CD4-positive, alpha-beta T cell treated with Interferon alpha-2 for 1 hour (primary cell): ENCODE measurements around the gene GPC2.

Experiments used
- DNase-seq, 2 donors: peaks; one replicate each; pipeline ENCODE4 v3.0.0-alpha.2; 2020 to 2022

Gene GPC2

GRCh38 chr7:100166970-100167911, 9.9 kb downstream of the GPC2 start:
- DNase-seq = no peak

- peak in 1 of 2 donors; percentile 55 for DNase-seq
Observed at GRCh38 chr7:100166317-100166940, 10.8 kb downstream of the GPC2 start.

DNA sequence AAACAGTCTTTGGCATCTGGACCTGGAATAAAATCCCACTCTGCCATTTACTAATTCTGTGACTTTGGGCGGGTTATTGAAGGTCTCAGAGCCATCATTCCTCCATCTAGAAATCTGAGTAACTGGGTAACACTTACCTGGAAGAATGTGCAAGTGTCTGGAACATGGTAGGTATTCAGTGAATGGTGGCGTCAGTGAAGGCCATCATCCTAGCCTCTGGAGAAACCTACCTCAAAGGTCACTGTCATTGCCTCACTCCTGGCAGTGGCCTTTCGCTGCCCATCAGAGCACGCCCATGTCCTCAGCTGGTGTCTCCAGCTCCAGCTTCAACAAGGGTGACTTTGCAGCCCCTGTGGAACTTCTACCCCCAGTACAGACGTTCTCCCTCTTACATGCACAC, 13.3 kb downstream of the GPC2 start:
- DNase-seq = no peak

GRCh38 chr7:100163006-100163531, 14.1 kb downstream of the GPC2 start:
- no peak for DNase-seq

DNA sequence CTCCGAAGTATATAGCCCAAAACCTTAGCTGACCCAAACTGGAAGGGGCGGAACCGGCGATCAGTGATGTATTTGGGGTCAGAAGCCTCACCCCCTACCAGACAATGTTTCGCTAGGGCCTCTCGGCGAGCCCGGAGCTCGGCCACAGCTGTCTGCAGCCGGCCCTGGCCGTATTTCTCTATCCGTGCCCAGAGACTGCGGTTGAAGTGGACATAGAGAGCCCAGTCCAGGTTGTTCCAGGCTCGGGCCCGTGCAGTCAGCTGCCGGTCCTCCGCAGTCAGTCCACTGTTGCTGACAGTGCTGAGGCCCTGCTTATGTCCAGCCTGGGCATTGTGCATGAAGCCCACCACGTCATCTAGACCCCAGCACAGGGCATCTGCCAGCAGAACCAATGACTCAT, 17.1 kb downstream of the GPC2 start:
- DNase-seq = no peak

- DNase-seq = no peak
Observed at GRCh38 chr7:100159099-100159623, 18.0 kb downstream of the GPC2 start.

DNA sequence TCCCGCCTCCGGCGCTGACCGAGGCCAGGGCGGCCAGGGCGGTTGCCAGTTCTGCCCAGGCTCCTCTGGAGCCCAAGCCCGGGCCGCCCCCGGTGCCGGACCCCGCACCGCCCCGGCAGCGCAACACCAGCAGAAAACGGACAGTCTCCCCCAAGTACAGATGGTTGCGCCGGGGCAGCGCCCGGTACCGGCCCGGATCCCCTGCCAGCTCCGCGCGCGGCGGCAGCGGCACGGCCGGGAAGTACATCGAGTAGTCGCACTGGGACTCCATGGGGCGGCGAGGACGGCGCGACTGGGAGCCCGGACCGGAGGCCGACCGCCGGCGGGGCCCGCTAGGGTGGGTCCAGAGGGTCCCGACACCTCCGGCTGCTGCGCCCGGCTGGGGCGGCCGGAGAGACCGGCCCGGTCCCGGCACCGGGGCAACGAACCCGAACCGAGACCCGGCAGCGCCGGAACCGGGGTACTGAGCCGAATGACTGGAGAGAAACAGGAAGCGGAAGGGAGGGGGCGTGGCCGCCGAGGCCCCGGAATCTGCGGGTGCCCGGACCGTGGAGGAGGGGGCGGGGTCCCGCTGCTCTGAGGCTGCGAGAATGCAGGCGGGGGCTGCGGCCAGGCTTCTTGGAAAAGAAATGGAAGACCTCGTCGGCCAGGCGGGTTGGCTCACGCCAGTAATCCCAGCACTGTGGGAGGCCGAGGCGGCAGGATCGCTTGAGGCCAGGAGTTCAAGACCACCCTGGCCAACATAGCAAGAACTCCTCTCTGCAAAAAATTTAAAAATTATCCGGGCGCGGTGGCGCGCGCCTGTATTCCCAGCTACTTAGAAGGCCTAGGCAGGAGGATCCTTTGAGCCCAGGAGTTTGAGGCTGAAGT, 18.7 kb downstream of the GPC2 start, which contains the start of gene TRAPPC14:
TSS of gene TRAPPC14 (minus strand) at position 495 of the 870 bp plus-strand sequence. CDS start at position 271, 224 bp downstream.
- peak; percentile 86 to 90 for DNase-seq

DNA sequence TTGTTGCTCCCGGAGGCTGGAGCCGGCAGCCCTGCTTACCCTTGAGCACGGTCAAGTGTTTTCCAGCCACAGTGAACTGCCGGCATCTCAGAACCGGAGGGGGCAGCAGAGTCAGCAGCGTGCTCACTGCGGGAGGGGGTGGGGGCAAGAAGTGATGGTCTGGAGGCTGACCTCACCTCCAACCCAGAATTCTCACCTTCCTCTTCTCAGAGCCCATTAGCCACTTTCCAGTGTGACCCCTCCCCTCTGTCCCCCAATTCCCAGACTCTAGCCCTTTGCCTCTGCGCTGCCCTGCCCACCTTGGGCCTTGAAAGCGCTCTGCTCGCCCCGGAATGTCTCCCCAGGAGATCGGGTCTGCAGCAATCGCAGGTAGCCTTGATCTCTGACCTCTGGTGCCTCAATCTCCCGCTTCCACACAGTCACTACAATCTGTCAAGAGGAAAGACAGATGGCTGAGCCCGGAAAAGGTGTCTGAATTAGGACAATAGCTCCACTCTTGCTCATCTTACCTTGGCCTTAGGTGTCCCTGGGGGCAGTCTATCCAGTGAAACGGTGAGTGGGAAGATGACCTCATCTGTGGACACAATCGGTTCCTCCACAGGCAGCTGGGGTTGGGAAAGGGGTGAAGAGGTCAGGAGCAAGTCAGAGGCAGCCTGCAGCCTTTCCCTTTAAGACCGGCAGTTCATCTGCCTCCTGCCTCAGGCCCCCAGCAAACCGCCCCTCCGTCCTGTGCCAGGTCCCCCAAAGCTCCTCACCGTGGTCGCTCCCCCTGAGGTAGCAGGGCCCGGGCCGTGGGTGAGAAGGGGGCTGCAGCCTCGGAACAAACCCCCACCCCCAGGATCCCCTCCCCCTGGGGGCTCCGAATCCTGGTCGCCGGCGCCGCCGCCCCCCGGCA, 19.6 kb downstream of the GPC2 start:
- DNase-seq = no peak

GRCh38 chr7:100157069-100157333, 20.2 kb downstream of the GPC2 start:
- DNase-seq = no peak

GRCh38 chr7:100156331-100157068, 20.7 kb downstream of the GPC2 start:
- DNase-seq = peak in 1 of 2 donors; percentile 57

- no peak for DNase-seq
Observed at GRCh38 chr7:100155553-100156317, 21.4 kb downstream of the GPC2 start.

DNA sequence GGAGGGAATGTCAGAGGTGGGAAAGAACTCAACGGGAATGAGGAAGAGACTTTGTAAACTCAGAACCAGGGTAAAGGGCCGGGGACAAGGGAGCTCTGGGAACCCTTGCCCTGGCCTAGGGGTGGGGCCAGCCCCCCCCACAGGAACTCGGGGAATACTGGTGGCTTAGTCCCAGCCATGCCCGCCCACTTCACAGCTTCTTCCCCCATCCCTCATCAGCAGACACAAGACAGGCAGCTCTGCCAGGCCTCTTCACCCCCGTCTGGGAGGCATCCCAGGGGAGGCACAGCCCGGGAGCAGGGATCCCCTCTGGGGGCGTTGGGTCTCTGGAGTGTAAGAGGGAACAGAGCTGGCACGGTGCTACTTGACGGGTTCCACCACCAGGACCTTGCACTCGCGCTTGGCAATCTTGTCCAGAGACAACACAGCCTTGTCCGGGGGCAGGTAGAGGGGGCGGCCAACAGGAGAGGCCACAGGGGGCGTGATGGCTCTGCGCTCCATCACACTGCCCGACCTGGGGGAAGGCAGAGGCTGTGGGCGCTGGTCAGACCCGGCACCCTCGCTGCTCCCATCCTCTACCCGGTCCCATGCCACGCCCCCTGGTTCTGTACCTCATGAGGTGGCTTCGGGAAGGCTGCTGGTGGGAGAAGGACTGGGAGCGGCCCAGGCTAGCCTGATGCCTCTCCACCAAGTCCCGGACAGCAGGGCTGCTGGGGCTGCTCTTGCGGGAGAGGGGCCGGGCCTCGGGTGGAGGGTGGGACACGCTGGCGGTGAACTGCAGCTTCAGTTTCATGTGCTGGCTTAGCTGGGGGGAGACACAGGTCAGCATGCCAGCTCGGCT, 22.3 kb downstream of the GPC2 start:
- no peak for DNase-seq

DNA sequence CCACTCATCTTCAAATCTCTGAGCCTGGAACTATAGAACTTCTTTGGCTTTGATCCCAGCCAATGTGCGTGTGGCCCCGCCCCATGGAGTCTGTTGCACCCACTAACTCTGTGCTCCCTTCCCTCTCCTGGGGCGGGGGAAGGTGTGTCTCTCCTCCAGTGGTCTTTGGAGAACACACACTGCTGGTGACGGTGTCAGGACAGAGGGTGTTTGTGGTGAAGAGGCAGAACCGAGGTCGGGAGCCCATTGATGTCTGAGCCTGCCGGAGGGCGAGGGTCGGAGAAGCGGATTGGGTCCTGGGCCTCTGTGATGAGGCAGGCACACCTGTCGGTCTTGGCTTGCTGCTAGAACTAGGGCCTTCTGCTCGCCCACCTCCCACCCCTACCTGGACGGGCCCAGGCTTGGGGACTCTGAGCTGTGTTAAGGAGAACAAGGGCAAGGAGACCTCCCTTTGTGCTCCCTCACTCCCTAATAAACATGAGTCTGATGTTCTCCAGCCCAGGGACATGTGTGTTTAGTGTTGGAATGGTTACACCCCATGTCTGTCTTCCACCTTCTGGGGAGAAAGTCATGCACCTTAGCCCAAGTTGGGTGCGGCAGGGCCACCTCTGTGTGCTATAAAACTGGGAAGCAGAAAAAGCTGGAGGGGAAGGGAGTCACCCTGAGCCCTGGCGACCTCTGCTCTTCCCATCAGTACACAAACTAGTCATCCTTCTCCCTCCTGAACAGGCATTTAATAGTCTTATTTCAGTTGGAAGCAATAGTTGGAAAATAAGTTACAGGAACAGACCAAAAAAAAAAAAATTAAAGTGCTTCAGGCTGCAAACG, 23.3 kb downstream of the GPC2 start:
- DNase-seq = no peak

DNA sequence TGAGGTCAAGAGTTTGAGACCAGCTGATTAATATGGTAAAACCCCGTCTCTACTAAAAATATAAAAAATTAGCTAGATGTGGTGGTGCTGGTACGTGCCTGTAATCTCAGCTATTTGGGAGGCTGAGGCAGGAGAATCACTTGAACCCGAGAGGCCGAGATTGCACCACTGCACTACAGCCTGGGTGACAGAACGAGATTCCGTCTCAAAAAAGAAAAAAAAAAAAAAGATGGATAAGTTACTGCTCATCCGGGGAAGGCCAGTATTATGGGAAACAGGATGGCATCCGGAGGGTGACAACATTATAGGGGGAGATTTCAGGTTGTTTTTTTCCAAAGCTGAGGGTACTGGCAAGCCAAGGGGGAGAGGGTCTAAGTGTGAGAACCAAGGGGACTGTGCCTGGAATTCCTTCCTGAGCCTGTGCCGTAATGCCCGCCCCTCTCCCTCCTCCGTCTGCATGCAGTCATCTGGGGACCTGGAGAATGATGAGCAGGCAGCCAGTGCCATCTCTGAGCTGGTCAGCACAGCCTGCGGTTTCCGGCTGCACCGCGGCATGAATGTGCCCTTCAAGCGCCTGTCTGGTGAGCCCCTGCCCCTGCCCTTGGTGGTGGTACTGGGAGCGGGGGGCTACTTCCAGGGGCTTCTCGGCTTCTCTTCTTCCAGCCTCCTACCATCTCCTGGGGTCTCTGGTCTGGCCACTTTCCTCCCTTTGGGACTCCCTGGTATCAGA, 24.1 kb downstream of the GPC2 start:
- DNase-seq = no peak

DNA sequence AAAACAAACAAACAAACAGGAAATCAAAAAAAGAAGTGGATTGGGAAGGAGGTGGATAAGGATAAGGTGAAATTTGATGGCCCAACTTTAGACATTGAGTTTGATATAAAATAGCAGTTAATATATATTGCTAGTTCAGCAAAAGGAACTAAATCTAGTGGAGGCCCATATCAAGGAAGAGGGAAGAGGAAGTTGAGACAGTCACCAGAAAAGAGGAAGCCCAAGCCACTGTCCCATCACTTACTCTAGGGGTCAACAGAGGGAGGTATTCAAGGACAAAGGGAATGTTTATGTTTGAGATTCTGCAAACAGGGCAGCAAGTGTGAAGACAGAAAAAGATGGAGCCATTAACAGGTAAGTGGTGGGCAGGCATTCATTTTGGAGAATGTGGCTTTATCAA, 24.8 kb downstream of the GPC2 start:
- no peak for DNase-seq

GRCh38 chr7:100148559-100149328, 28.4 kb downstream of the GPC2 start, which contains the start of gene LAMTOR4:
Gene LAMTOR4, plus strand, starts transcription at chr7:100148918. Its CDS starts 55 bp downstream, at chr7:100148973.
- DNase-seq = peak; percentile 99

DNA sequence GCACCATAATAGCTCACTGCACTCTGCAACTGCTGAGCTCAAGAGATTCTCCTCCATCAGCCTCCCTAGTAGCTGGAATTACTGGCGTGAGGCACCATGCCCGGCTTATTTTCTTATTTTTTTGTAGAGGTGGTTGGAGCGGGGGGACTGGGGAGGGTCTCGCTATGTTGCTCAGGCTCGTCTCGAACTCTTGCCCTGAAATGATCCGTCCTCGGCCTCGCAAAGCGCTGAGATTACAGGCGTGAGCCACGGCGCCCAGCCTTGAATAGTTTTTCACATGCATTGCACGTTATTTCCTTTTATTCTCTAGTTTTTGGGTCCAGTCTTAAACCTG, 29.0 kb downstream of the GPC2 start:
- DNase-seq = no peak
